A549 (cell line): ENCODE data around the gene ENO3. TPM values are rescaled to one million over a fixed set of nuclear protein-coding genes. Genes with fewer than 3 reads are reported as not detected.

ENCODE experiments used
- ATAC-seq, 2 experiments: fragments of 200-7000 bp in 1 of 2; fragments of >200 bp in 1 of 2; cut with Nextera tagmentation in 1 of 2; cut with Tn5 transposase in 1 of 2; 3 replicates each; pipeline versions ENCODE4 v1.8.0 to v1.9.1; 2018 to 2020; ENCODE audit warnings: mild to moderate bottlenecking in 1 of 2, moderate library complexity in 1 of 2
- CTCF ChIA-PET: fragments of 300-600 bp; sonication (Branson Sonifier 250); formaldehyde crosslinking; extraction: SDS; loops from one replicate; lab custom pipeline; 2021; ENCODE audit warnings: antibody characterized with exemption, inconsistent platforms; lab: Yijun Ruan, JAX
- POLR2A ChIA-PET: fragments of 350-600 bp; formaldehyde crosslinking; extraction: SDS; loops from one replicate; lab custom pipeline; 2021; ENCODE audit warnings: antibody characterized with exemption, inconsistent platforms; lab: Yijun Ruan, JAX
- DNase-seq, 2 experiments: peaks; one replicate each; pipeline versions ENCODE4 v3.0.0 to v3.0.0-alpha.2; 2011 to 2016; ENCODE audit warnings: low read depth in 1 of 2, low spot score in 1 of 2
- FAIRE-seq: peaks from 2 replicates; lab custom pipeline; 2011; peaks lifted over from hg19 to GRCh38; lab: Jason Lieb, UNC
- H3K27ac ChIP-seq, 2 experiments: fragments of >200 bp; sonication (Bioruptor Twin); formaldehyde crosslinking; 3 replicates each; pipeline ENCODE4 v1.5.1; 2016 to 2017
- H3K4me1 ChIP-seq: fragments of >200 bp; sonication (Bioruptor Twin); formaldehyde crosslinking; 3 replicates; pipeline ENCODE4 v1.6.1; 2016
- H3K4me2 ChIP-seq: fragments of >200 bp; sonication (Bioruptor Twin); formaldehyde crosslinking; 3 replicates; pipeline ENCODE4 v1.6.1; 2016
- H3K4me3 ChIP-seq: fragments of >200 bp; sonication (Bioruptor Twin); formaldehyde crosslinking; 3 replicates; pipeline ENCODE4 v1.5.1; 2016
- H3K9me3 ChIP-seq: fragments of >200 bp; sonication (Bioruptor Twin); formaldehyde crosslinking; 3 replicates; pipeline ENCODE4 v1.6.1; 2016
- ATOH8 ChIP-seq: fragments of 250-450 bp; sonication (Bioruptor Pico); IDR thresholded peaks from 2 replicates; pipeline ENCODE4 v1.5.0; 2020; ENCODE audit warnings: low read depth, mild to moderate bottlenecking, moderate library complexity
- BCL3 ChIP-seq: fragments of >200 bp; sonication (Bioruptor Twin); formaldehyde crosslinking; IDR thresholded peaks from 3 replicates; pipeline ENCODE4 v1.6.1; 2016
- BHLHE40 ChIP-seq: IDR thresholded peaks from 2 replicates; pipeline ENCODE4 v1.6.1; 2012; ENCODE audit warnings: low read depth, low read length, inconsistent platforms
- CBX8 ChIP-seq: fragments of 200-600 bp; sonication (generic); IDR thresholded peaks from 2 replicates; pipeline ENCODE4 v1.6.1; 2016
- CTCF ChIP-seq: fragments of >200 bp; sonication (Bioruptor Twin); formaldehyde crosslinking; IDR thresholded peaks from 3 replicates; pipeline ENCODE4 v1.5.1; 2016
- ESRRA ChIP-seq: fragments of 150-350 bp; IDR thresholded peaks from 2 replicates; pipeline ENCODE4 v1.6.1; 2014; ENCODE audit warnings: mild to moderate bottlenecking, low read length, borderline replicate concordance
- FOSL2 ChIP-seq, 2 experiments: fragments of 450-650 bp in 1 of 2; fragments of >200 bp in 1 of 2; sonication (Bioruptor Twin) in 1 of 2; formaldehyde crosslinking; IDR thresholded peaks; 2 replicates each; pipeline versions ENCODE4 v1.5.0 to v1.6.1; 2016 to 2020; ENCODE audit warnings: mild to moderate bottlenecking in 1 of 2, moderate library complexity in 1 of 2
- FOXS1 ChIP-seq: fragments of 250-450 bp; sonication (Bioruptor Pico); IDR thresholded peaks from 2 replicates; pipeline ENCODE4 v1.5.0; 2020; ENCODE audit warnings: mild to moderate bottlenecking, moderate library complexity
- HEYL ChIP-seq: fragments of 250-450 bp; sonication (Bioruptor Pico); IDR thresholded peaks from 2 replicates; pipeline ENCODE4 v1.8.0; 2021; ENCODE audit warnings: mild to moderate bottlenecking, moderate library complexity
- HOXA7 ChIP-seq: fragments of 250-450 bp; sonication (Bioruptor Pico); IDR thresholded peaks from 2 replicates; pipeline ENCODE4 v1.5.0; 2020; ENCODE audit warnings: mild to moderate bottlenecking, moderate library complexity
- MAFK ChIP-seq: fragments of 450-650 bp; IDR thresholded peaks from 2 replicates; pipeline ENCODE4 v1.6.1; 2014; ENCODE audit not compliant: partially characterized antibody
- MAX ChIP-seq: IDR thresholded peaks from 2 replicates; pipeline ENCODE4 v1.6.1; 2012
- NFE2L2 ChIP-seq: fragments of 150-350 bp; conservative IDR thresholded peaks from 2 replicates; pipeline ENCODE4 v1.6.1; 2014; ENCODE audit warnings: low read length
- NPAS2 ChIP-seq: fragments of 250-450 bp; sonication (Bioruptor Pico); IDR thresholded peaks from 2 replicates; pipeline ENCODE4 v1.8.0; 2022; ENCODE audit warnings: mild to moderate bottlenecking, moderate library complexity, borderline replicate concordance
- POLR2A ChIP-seq: IDR thresholded peaks from 2 replicates; pipeline ENCODE4 v1.6.1; 2012; ENCODE audit warnings: mild to moderate bottlenecking, low read length
- RAD21 ChIP-seq, 2 experiments: fragments of >200 bp in 1 of 2; sonication (Bioruptor Twin) in 1 of 2; formaldehyde crosslinking in 1 of 2; IDR thresholded peaks in 1 of 2; conservative IDR thresholded peaks in 1 of 2; 2 replicates in 1 of 2; 3 replicates in 1 of 2; pipeline ENCODE4 v1.6.1; 2012 to 2018; ENCODE audit warnings: inconsistent platforms in 1 of 2
- RFX5 ChIP-seq: fragments of 450-650 bp; IDR thresholded peaks from 2 replicates; pipeline ENCODE4 v1.7.1; 2014; ENCODE audit warnings: antibody characterized with exemption, mild to moderate bottlenecking, moderate library complexity
- TFCP2L1 ChIP-seq: fragments of 250-450 bp; sonication (Bioruptor Pico); IDR thresholded peaks from 2 replicates; pipeline ENCODE4 v1.5.0; 2021; ENCODE audit warnings: mild to moderate bottlenecking
- ZFP36 ChIP-seq: fragments of 450-650 bp; IDR thresholded peaks from 2 replicates; pipeline ENCODE4 v1.6.1; 2014; ENCODE audit warnings: borderline replicate concordance; ENCODE audit not compliant: partially characterized antibody
- ZNF302 ChIP-seq: fragments of 250-450 bp; sonication (Bioruptor Pico); IDR thresholded peaks from 2 replicates; pipeline ENCODE4 v1.9.0; 2021; ENCODE audit warnings: inconsistent platforms, mild to moderate bottlenecking, moderate library complexity
- WGBS: methylation state at CpG from one replicate; pipeline ENCODE4 v1.1.6; 2017; ENCODE audit errors: missing lambda C conversion rate; 5-methylcytosine and 5-hydroxymethylcytosine counted together
- polyA plus RNA-seq, 4 experiments: library from polyadenylated mRNA; depleted of rRNA in 3 of 4; stranded (reverse); fragments of >200 nt; fragmentation: RNase III in 1 of 4; extraction: RNeasy Plus Mini Kit Qiagen cat#74134 plus additional on column Dnase treatment in 1 of 4; gene quantifications; 2 replicates in 3 of 4; 3 replicates in 1 of 4; pipeline ENCODE4 v1.2.3, GENCODE V29; 2011 to 2017

ENO3 gene
- polyA plus RNA-seq, 2 of the 4 experiments (the other 2 are of a cell fraction), result 52.5 to 109 TPM

- DNase-seq (no peak), ATAC-seq (no peak), FAIRE-seq (no peak)
- Histone ChIP-seq H3K4me2 (no peak overlapping the region), H3K9me3 (no peaks in the 10 kb centered on the region), H3K4me1 (peaks cover 6% of the 10 kb centered on the region), H3K4me3 (no peak overlapping the region), H3K27ac (no peak overlapping the region)
- 93% methylated on average over 8 of the region's 16 CpGs for WGBS
- POLR2A ChIA-PET, result no interaction called here
- no peak for TF ChIP-seq BCL3
- TF ChIP-seq MAX, result no peak
- TF ChIP-seq HOXA7 (CRISPR knock-in tag), result no peak
- TF ChIP-seq CTCF, result no peak
- TF ChIP-seq HEYL (CRISPR knock-in tag), result no peak
- no peak for TF ChIP-seq ESRRA
- no peak for TF ChIP-seq FOXS1 (CRISPR knock-in tag)
- no peak for TF ChIP-seq MAFK
- TF ChIP-seq NFE2L2, result no peak
- no peak for TF ChIP-seq RFX5
- no peak for TF ChIP-seq TFCP2L1
- TF ChIP-seq RAD21 (conservative IDR thresholded peaks at IDR 0.05 in 1 of 2, IDR thresholded peaks at IDR 0.05 in 1 of 2), result no peak
- TF ChIP-seq CBX8, result no peak
- TF ChIP-seq NPAS2 (CRISPR knock-in tag), result no peak
- no peak for TF ChIP-seq ATOH8 (CRISPR knock-in tag)
- no peak for TF ChIP-seq ZFP36
- no peak for TF ChIP-seq FOSL2 (IDR thresholded peaks at IDR 0.05)
- no peak for TF ChIP-seq FOSL2 (CRISPR knock-in tag; IDR thresholded peaks at IDR 0.05)
- TF ChIP-seq ZNF302, result no peak
- TF ChIP-seq BHLHE40, result no peak
- TF ChIP-seq, all 56 proteins: peak for 0
- CTCF ChIA-PET, result interaction anchor here (0.6 to 2.0 kb wide), 5 partner anchors 9 to 1002 kb away, joined by 3 to 7 read pairs (median 3); no protein-coding TSS in a partner anchor
Measured at GRCh38 chr17:4933646-4934045, 17.3 kb upstream of the ENO3 start.

GRCh38 chr17:4934173-4934979, 16.5 kb upstream of the ENO3 start:
- no peak overlapping the region for H3K27ac ChIP-seq
- no peak overlapping the region for H3K4me3 ChIP-seq
- no peak for FAIRE-seq
- H3K4me2 ChIP-seq, result no peak overlapping the region
- ChIA-PET POLR2A (no interaction called here), CTCF (interaction anchor here (0.6 to 1.3 kb wide), 4 partner anchors 25 to 1003 kb away, joined by 3 to 4 read pairs (median 3); no protein-coding TSS in a partner anchor)
- no peak for DNase-seq
- TF ChIP-seq POLR2A (peak; percentile 10; the same call in 1 of the 2 replicates), MAFK (no peak)
- H3K4me1 ChIP-seq, result peaks cover 10% of the 10 kb centered on the region
- no peaks in the 10 kb centered on the region for H3K9me3 ChIP-seq
- ATAC-seq, result peak in 1 of 2 experiments; percentile 57; a peak in 4 of 6 replicates
- 79% methylated on average over 14 of the region's 14 CpGs for WGBS
